Measurements from ENCODE around the gene PTPRT.

PTPRT gene

GRCh38 chr20:42610070-42610469 lies 579.6 kb downstream of the PTPRT start:
- WGBS (ENCODE audit: insufficient coverage, insufficient read length), result no CpG with 5 or more reads among the region's 4 CpGs
- Histone ChIP-seq H3K9me3 (ENCODE audit: control insufficient read depth, insufficient read depth, low read length) (no peaks in the 10 kb centered on the region), H3K4me3 (ENCODE audit: low read length) (no peak overlapping the region), H3K27ac (ENCODE audit: low read length) (no peak overlapping the region), H3K4me1 (ENCODE audit: control insufficient read depth, insufficient read depth, low read length) (no peaks in the 10 kb centered on the region; the same call in 1 of the 2 replicates), H3K36me3 (ENCODE audit: control insufficient read depth, insufficient read depth, low read length) (no peaks in the 10 kb centered on the region), H3K27me3 (ENCODE audit: control insufficient read depth, insufficient read depth, low read length) (no peaks in the 10 kb centered on the region)
- no peak for DNase-seq (ENCODE audit: low read depth, low spot score)

- Histone ChIP-seq H3K27me3 (ENCODE audit: control insufficient read depth, insufficient read depth, low read length) (no peaks in the 10 kb centered on the region), H3K4me1 (ENCODE audit: control insufficient read depth, insufficient read depth, low read length) (no peaks in the 10 kb centered on the region; the same call in 1 of the 2 replicates), H3K4me3 (ENCODE audit: low read length) (no peak overlapping the region), H3K36me3 (ENCODE audit: control insufficient read depth, insufficient read depth, low read length) (no peaks in the 10 kb centered on the region), H3K27ac (ENCODE audit: low read length) (no peak overlapping the region), H3K9me3 (ENCODE audit: control insufficient read depth, insufficient read depth, low read length) (no peaks in the 10 kb centered on the region)
- no CpG with 5 or more reads among the region's 4 CpGs for WGBS (ENCODE audit: insufficient coverage, insufficient read length)
- DNase-seq (ENCODE audit: low read depth, low spot score), result no peak
Measured at GRCh38 chr20:42609618-42610017, 580.1 kb downstream of the PTPRT start.

GRCh38 chr20:42604998-42605956 lies 584.4 kb downstream of the PTPRT start:
- no peak for DNase-seq (ENCODE audit: low read depth, low spot score)
- Histone ChIP-seq H3K9me3 (ENCODE audit: control insufficient read depth, insufficient read depth, low read length) (no peaks in the 10 kb centered on the region), H3K4me3 (ENCODE audit: low read length) (no peak overlapping the region), H3K27ac (ENCODE audit: low read length) (no peak overlapping the region), H3K4me1 (ENCODE audit: control insufficient read depth, insufficient read depth, low read length) (no peaks in the 10 kb centered on the region; the same call in 1 of the 2 replicates), H3K27me3 (ENCODE audit: control insufficient read depth, insufficient read depth, low read length) (no peaks in the 10 kb centered on the region), H3K36me3 (ENCODE audit: control insufficient read depth, insufficient read depth, low read length) (no peaks in the 10 kb centered on the region)
- no CpG with 5 or more reads among the region's 13 CpGs for WGBS (ENCODE audit: insufficient coverage, insufficient read length)

- WGBS (ENCODE audit: insufficient coverage, insufficient read length), result no CpG with 5 or more reads among the region's 4 CpGs
- Histone ChIP-seq H3K27me3 (ENCODE audit: control insufficient read depth, insufficient read depth, low read length) (no peaks in the 10 kb centered on the region), H3K4me3 (ENCODE audit: low read length) (no peak overlapping the region), H3K27ac (ENCODE audit: low read length) (no peak overlapping the region), H3K4me1 (ENCODE audit: control insufficient read depth, insufficient read depth, low read length) (no peaks in the 10 kb centered on the region; the same call in 1 of the 2 replicates), H3K9me3 (ENCODE audit: control insufficient read depth, insufficient read depth, low read length) (no peaks in the 10 kb centered on the region), H3K36me3 (ENCODE audit: control insufficient read depth, insufficient read depth, low read length) (no peaks in the 10 kb centered on the region)
- no peak for DNase-seq (ENCODE audit: low read depth, low spot score)
Measured at GRCh38 chr20:42603655-42604054, 586.1 kb downstream of the PTPRT start.

- WGBS (ENCODE audit: insufficient coverage, insufficient read length), result no CpG with 5 or more reads among the region's 5 CpGs
- no peak for DNase-seq (ENCODE audit: low read depth, low spot score)
- Histone ChIP-seq H3K36me3 (ENCODE audit: control insufficient read depth, insufficient read depth, low read length) (no peaks in the 10 kb centered on the region), H3K27ac (ENCODE audit: low read length) (no peak overlapping the region), H3K9me3 (ENCODE audit: control insufficient read depth, insufficient read depth, low read length) (no peaks in the 10 kb centered on the region), H3K4me1 (ENCODE audit: control insufficient read depth, insufficient read depth, low read length) (no peaks in the 10 kb centered on the region), H3K27me3 (ENCODE audit: control insufficient read depth, insufficient read depth, low read length) (no peaks in the 10 kb centered on the region), H3K4me3 (ENCODE audit: low read length) (no peak overlapping the region)
Measured at GRCh38 chr20:42598581-42598980, 591.1 kb downstream of the PTPRT start.

- Histone ChIP-seq H3K27ac (ENCODE audit: low read length) (no peak overlapping the region), H3K36me3 (ENCODE audit: control insufficient read depth, insufficient read depth, low read length) (no peaks in the 10 kb centered on the region), H3K4me1 (ENCODE audit: control insufficient read depth, insufficient read depth, low read length) (no peaks in the 10 kb centered on the region), H3K9me3 (ENCODE audit: control insufficient read depth, insufficient read depth, low read length) (no peaks in the 10 kb centered on the region), H3K27me3 (ENCODE audit: control insufficient read depth, insufficient read depth, low read length) (no peaks in the 10 kb centered on the region), H3K4me3 (ENCODE audit: low read length) (no peak overlapping the region)
- no CpG with 5 or more reads among the region's 1 CpG for WGBS (ENCODE audit: insufficient coverage, insufficient read length)
- DNase-seq (ENCODE audit: low read depth, low spot score), result no peak
Measured at GRCh38 chr20:42595625-42596024, 594.1 kb downstream of the PTPRT start.

- WGBS (ENCODE audit: insufficient coverage, insufficient read length), result no CpG with 5 or more reads among the region's 3 CpGs
Measured at GRCh38 chr20:42594659-42595058, 595.0 kb downstream of the PTPRT start.

GRCh38 chr20:42594011-42594410 lies 595.7 kb downstream of the PTPRT start:
- H3K27me3 ChIP-seq (ENCODE audit: control insufficient read depth, insufficient read depth, low read length), result no peaks in the 10 kb centered on the region
- no peaks in the 10 kb centered on the region for H3K9me3 ChIP-seq (ENCODE audit: control insufficient read depth, insufficient read depth, low read length)
- H3K4me1 ChIP-seq (ENCODE audit: control insufficient read depth, insufficient read depth, low read length), result no peaks in the 10 kb centered on the region
- H3K36me3 ChIP-seq (ENCODE audit: control insufficient read depth, insufficient read depth, low read length), result no peaks in the 10 kb centered on the region
- no CpG with 5 or more reads among the region's 7 CpGs for WGBS (ENCODE audit: insufficient coverage, insufficient read length)
- DNase-seq (ENCODE audit: low read depth, low spot score), result no peak
- H3K27ac ChIP-seq (ENCODE audit: low read length), result no peak overlapping the region
- no peak overlapping the region for H3K4me3 ChIP-seq (ENCODE audit: low read length)

More at GRCh38 chr20:42594659-42595058, 595.0 kb downstream of the PTPRT start:
- no peak for DNase-seq (ENCODE audit: low read depth, low spot score)
- no peak overlapping the region for H3K4me3 ChIP-seq (ENCODE audit: low read length)
- H3K27ac ChIP-seq (ENCODE audit: low read length), result no peak overlapping the region
- no peaks in the 10 kb centered on the region for H3K27me3 ChIP-seq (ENCODE audit: control insufficient read depth, insufficient read depth, low read length)
- H3K36me3 ChIP-seq (ENCODE audit: control insufficient read depth, insufficient read depth, low read length), result no peaks in the 10 kb centered on the region
- H3K9me3 ChIP-seq (ENCODE audit: control insufficient read depth, insufficient read depth, low read length), result no peaks in the 10 kb centered on the region
- no peaks in the 10 kb centered on the region for H3K4me1 ChIP-seq (ENCODE audit: control insufficient read depth, insufficient read depth, low read length)

- Histone ChIP-seq H3K4me1 (ENCODE audit: control insufficient read depth, insufficient read depth, low read length) (no peaks in the 10 kb centered on the region; the same call in 1 of the 2 replicates), H3K4me3 (ENCODE audit: low read length) (no peak overlapping the region), H3K9me3 (ENCODE audit: control insufficient read depth, insufficient read depth, low read length) (no peaks in the 10 kb centered on the region), H3K27ac (ENCODE audit: low read length) (no peak overlapping the region), H3K36me3 (ENCODE audit: control insufficient read depth, insufficient read depth, low read length) (no peaks in the 10 kb centered on the region), H3K27me3 (ENCODE audit: control insufficient read depth, insufficient read depth, low read length) (no peaks in the 10 kb centered on the region)
- no peak for DNase-seq (ENCODE audit: low read depth, low spot score)
- WGBS (ENCODE audit: insufficient coverage, insufficient read length), result no CpG with 5 or more reads among the region's 2 CpGs
Measured at GRCh38 chr20:42589976-42590639, 599.6 kb downstream of the PTPRT start.

- Histone ChIP-seq H3K4me3 (ENCODE audit: low read length) (no peak overlapping the region), H3K27ac (ENCODE audit: low read length) (no peak overlapping the region), H3K9me3 (ENCODE audit: control insufficient read depth, insufficient read depth, low read length) (no peaks in the 10 kb centered on the region), H3K4me1 (ENCODE audit: control insufficient read depth, insufficient read depth, low read length) (no peaks in the 10 kb centered on the region; the same call in 1 of the 2 replicates), H3K36me3 (ENCODE audit: control insufficient read depth, insufficient read depth, low read length) (no peaks in the 10 kb centered on the region), H3K27me3 (ENCODE audit: control insufficient read depth, insufficient read depth, low read length) (no peaks in the 10 kb centered on the region)
- WGBS (ENCODE audit: insufficient coverage, insufficient read length), result no CpG with 5 or more reads among the region's 2 CpGs
- DNase-seq (ENCODE audit: low read depth, low spot score), result no peak
Measured at GRCh38 chr20:42588847-42589246, 600.9 kb downstream of the PTPRT start.

All from iPS DF 6.9 (cell line).